GM12878 (cell line): ENCODE data around the gene ADAMTSL2.

Experiments
- ATF7 ChIP-seq: fragments of 450-650 bp; IDR thresholded peaks from 2 replicates; pipeline ENCODE4 v1.6.1; 2016; ENCODE audit warnings: low read depth, mild to moderate bottlenecking
- CEBPB ChIP-seq, 2 experiments: fragments of 150-350 bp in 1 of 2; IDR thresholded peaks; 2 replicates each; pipeline ENCODE4 v1.6.1; 2012 to 2014; ENCODE audit warnings: low read depth in 2 of 2, low read length in 2 of 2, borderline replicate concordance in 1 of 2, inconsistent platforms in 1 of 2
- CTCF ChIP-seq, 3 experiments: IDR thresholded peaks in 2 of 3; conservative IDR thresholded peaks in 1 of 3; 2 replicates each; pipeline ENCODE4 v1.5.1; 2011; ENCODE audit warnings: low read depth in 3 of 3, low read length in 3 of 3, mild to moderate bottlenecking in 3 of 3, control low read depth in 2 of 3, moderate library complexity in 2 of 3, inconsistent platforms in 1 of 3, mixed read lengths in 1 of 3; ENCODE audit not compliant: control insufficient read depth in 2 of 3, insufficient read depth in 1 of 3; ENCODE audit errors: extremely low read depth in 1 of 3
- E2F4 ChIP-seq: IDR thresholded peaks from 2 replicates; pipeline ENCODE4 v1.6.1; 2012; ENCODE audit warnings: low read depth, low read length, improper control_type of control experiment
- EP300 ChIP-seq, 2 experiments: fragments of 150-350 bp in 1 of 2; IDR thresholded peaks; 2 replicates each; pipeline ENCODE4 v1.6.1; 2011 to 2012; ENCODE audit warnings: low read depth in 2 of 2, low read length in 2 of 2, borderline replicate concordance in 1 of 2, improper control_type of control experiment in 1 of 2, inconsistent platforms in 1 of 2; ENCODE audit not compliant: control insufficient read depth in 1 of 2
- IRF3 ChIP-seq: fragments of 450-650 bp; IDR thresholded peaks from 2 replicates; pipeline ENCODE4 v1.6.1; 2014; ENCODE audit warnings: mild to moderate bottlenecking
- NFIC ChIP-seq: IDR thresholded peaks from 2 replicates; pipeline ENCODE4 v1.6.1; 2012; ENCODE audit warnings: low read depth, mild to moderate bottlenecking, inconsistent platforms, low read length, moderate library complexity
- NRF1 ChIP-seq: conservative IDR thresholded peaks from 2 replicates; pipeline ENCODE4 v1.6.1; 2011; ENCODE audit warnings: mild to moderate bottlenecking, low read depth, low read length, improper control_type of control experiment
- REST ChIP-seq: IDR thresholded peaks from 2 replicates; pipeline ENCODE4 v1.6.1; 2012; ENCODE audit warnings: mild to moderate bottlenecking, low read depth, low read length
- SMAD1 ChIP-seq: fragments of 450-650 bp; IDR thresholded peaks from 2 replicates; pipeline ENCODE4 v1.6.1; 2018; ENCODE audit warnings: mild to moderate bottlenecking, low read depth; ENCODE audit not compliant: partially characterized antibody
- SMC3 ChIP-seq: IDR thresholded peaks from 2 replicates; pipeline ENCODE4 v1.6.1; 2011; ENCODE audit warnings: low read length, improper control_type of control experiment, borderline replicate concordance

GRCh38 chr9:133528001-133528875, 6.3 kb upstream of the ADAMTSL2 start:
- TF ChIP-seq CTCF (IDR thresholded peaks at IDR 0.05 in 2 of 3, conservative IDR thresholded peaks at IDR 0.05 in 1 of 3; ENCODE audit: control insufficient read depth in 2 of 3, extremely low read depth in 1 of 3, insufficient read depth in 1 of 3, low read depth in 3 of 3, low read length in 3 of 3) (no peak), E2F4 (no peak), SMAD1 (no peak), SMC3 (no peak), REST (no peak), ATF7 (no peak), NRF1 (no peak), NFIC (no peak), IRF3 (no peak), CEBPB (IDR thresholded peaks at IDR 0.05; ENCODE audit: borderline replicate concordance in 1 of 2, low read depth in 2 of 2, low read length in 2 of 2) (no peak), EP300 (IDR thresholded peaks at IDR 0.05; ENCODE audit: borderline replicate concordance in 1 of 2, control insufficient read depth in 1 of 2, low read depth in 2 of 2, low read length in 2 of 2) (no peak)
